Measurements from ENCODE around the gene HMGCLL1. TPM values are rescaled to one million over a fixed set of nuclear protein-coding genes. Genes with fewer than 3 reads are reported as not detected.

The HMGCLL1 gene
- total RNA-seq, 4 donors from 2014 or later: 2.8 to 7.7 (median 4.4) TPM

GRCh38 chr6:55562318-55562717 lies 16.7 kb downstream of the HMGCLL1 start:
- TF ChIP-seq, protein P1, sequence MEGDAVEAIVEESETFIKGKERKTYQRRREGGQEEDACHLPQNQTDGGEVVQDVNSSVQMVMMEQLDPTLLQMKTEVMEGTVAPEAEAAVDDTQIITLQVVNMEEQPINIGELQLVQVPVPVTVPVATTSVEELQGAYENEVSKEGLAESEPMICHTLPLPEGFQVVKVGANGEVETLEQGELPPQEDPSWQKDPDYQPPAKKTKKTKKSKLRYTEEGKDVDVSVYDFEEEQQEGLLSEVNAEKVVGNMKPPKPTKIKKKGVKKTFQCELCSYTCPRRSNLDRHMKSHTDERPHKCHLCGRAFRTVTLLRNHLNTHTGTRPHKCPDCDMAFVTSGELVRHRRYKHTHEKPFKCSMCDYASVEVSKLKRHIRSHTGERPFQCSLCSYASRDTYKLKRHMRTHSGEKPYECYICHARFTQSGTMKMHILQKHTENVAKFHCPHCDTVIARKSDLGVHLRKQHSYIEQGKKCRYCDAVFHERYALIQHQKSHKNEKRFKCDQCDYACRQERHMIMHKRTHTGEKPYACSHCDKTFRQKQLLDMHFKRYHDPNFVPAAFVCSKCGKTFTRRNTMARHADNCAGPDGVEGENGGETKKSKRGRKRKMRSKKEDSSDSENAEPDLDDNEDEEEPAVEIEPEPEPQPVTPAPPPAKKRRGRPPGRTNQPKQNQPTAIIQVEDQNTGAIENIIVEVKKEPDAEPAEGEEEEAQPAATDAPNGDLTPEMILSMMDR (IDR thresholded peaks at IDR 0.05; ENCODE audit: low read depth): no peak

GRCh38 chr6:55560290-55560885 lies 18.6 kb downstream of the HMGCLL1 start:
- TF ChIP-seq, protein P1 (IDR thresholded peaks at IDR 0.05; ENCODE audit: low read depth): no peak

DNA sequence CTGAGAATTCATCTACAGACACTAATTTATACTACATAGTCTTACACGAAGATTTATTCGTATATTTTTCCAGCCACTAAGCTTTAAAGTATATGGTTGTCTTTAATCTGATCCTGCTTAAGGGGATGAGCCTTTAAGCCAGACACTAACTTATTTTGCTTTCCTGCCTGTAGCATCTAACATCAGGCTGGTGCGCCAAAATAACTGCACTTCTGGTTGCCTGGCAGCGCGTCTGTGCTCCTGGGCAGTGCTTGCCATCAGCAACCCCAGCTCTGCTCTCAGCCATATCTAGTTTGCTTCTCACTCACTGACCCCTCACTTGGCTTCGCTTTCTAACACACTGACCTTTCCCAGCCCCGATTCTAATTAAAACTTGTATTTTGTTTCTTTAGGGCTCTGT lies 21.8 kb downstream of the HMGCLL1 start:
- TF ChIP-seq, protein P1 (IDR thresholded peaks at IDR 0.05; ENCODE audit: low read depth): no peak

GRCh38 chr6:55545791-55546190 lies 33.2 kb downstream of the HMGCLL1 start:
- TF ChIP-seq, protein P1 (IDR thresholded peaks at IDR 0.05; ENCODE audit: low read depth): no peak

DNA sequence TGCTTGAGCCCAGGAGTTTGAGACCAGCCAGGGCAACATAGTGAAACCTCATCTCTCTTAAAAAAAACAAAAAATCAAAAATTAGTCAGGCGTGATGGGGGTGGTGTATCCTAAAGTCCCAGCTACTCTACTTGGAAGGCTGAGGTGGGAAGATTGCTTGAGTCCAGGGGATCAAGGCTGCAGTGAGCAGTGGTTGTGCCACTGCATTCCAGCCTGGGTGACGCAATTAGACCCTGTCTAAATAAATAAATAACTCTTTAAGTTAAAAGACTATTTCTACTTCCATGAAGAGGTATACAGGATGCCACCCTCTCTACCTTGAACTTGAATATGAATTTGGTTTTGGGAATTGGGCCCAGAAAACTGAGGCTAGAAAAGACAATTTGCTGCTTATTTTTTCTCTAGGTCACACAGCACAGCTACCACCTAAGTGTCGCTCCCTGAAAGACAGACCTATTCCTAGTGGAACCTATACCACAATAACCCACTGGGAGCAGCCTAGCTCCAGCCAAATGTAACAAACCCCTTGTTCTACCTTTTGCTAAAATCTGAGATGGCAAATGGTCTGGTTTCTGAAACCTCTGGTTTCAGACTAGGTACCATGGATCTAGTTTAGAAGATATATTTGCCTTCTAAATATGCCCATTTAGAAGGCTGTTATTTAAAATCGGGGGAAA lies 35.2 kb downstream of the HMGCLL1 start:
- TF ChIP-seq, protein P1 (IDR thresholded peaks at IDR 0.05; ENCODE audit: low read depth): no peak

GRCh38 chr6:55541024-55541423 lies 38.0 kb downstream of the HMGCLL1 start:
- TF ChIP-seq, protein P1 (IDR thresholded peaks at IDR 0.05; ENCODE audit: low read depth): no peak

GRCh38 chr6:55536391-55536956 lies 42.5 kb downstream of the HMGCLL1 start:
- TF ChIP-seq, protein P1 (IDR thresholded peaks at IDR 0.05; ENCODE audit: low read depth): no peak
